Astrocyte (in vitro differentiated cells and primary cell): Measurements from ENCODE around the gene BUD13. TPM values are rescaled to one million over a fixed set of nuclear protein-coding genes. Genes with fewer than 3 reads are reported as not detected.

Experiments
- DNase-seq: peaks from one replicate; pipeline ENCODE4 v3.0.0-alpha.2; 2010; ENCODE audit warnings: low read depth
- FAIRE-seq: peaks from 2 replicates; lab custom pipeline; 2011; peaks lifted over from hg19 to GRCh38; lab: Jason Lieb, UNC
- H2AFZ ChIP-seq: 2 replicates; pipeline ENCODE4 v1.6.0; 2012; ENCODE audit warnings: low read depth, low read length, inconsistent platforms
- H3K27ac ChIP-seq: 2 replicates; pipeline ENCODE4 v1.5.1; 2011; ENCODE audit warnings: low read depth, low read length, inconsistent platforms
- H3K27me3 ChIP-seq: 2 replicates; pipeline ENCODE4 v1.6.0; 2011; ENCODE audit warnings: low read length, inconsistent platforms; ENCODE audit not compliant: insufficient read depth
- H3K36me3 ChIP-seq: 2 replicates; pipeline ENCODE4 v1.5.1; 2011; ENCODE audit warnings: low read length, inconsistent platforms; ENCODE audit not compliant: insufficient read depth
- H3K4me1 ChIP-seq: 2 replicates; pipeline ENCODE4 v1.5.1; 2011; ENCODE audit warnings: low read length, inconsistent platforms; ENCODE audit not compliant: insufficient read depth
- H3K4me2 ChIP-seq: 2 replicates; pipeline ENCODE4 v1.6.0; 2012; ENCODE audit warnings: low read length, inconsistent platforms
- H3K4me3 ChIP-seq: 2 replicates; pipeline ENCODE4 v1.5.1; 2011; ENCODE audit warnings: low read depth, mild to moderate bottlenecking, low read length, inconsistent platforms; ENCODE audit not compliant: insufficient read depth
- H3K79me2 ChIP-seq: 2 replicates; pipeline ENCODE4 v1.6.0; 2012; ENCODE audit warnings: mild to moderate bottlenecking, low read length, inconsistent platforms; ENCODE audit not compliant: insufficient read depth
- H3K9ac ChIP-seq: 2 replicates; pipeline ENCODE4 v1.6.0; 2012; ENCODE audit warnings: mild to moderate bottlenecking, low read length, inconsistent platforms
- H3K9me3 ChIP-seq: 2 replicates; pipeline ENCODE4 v1.5.1; 2012; ENCODE audit warnings: low read depth, mild to moderate bottlenecking, low read length, inconsistent platforms; ENCODE audit not compliant: insufficient read depth
- H4K20me1 ChIP-seq: 2 replicates; pipeline ENCODE4 v1.6.0; 2012; ENCODE audit warnings: low read length, inconsistent platforms; ENCODE audit not compliant: insufficient read depth
- H3K27ac Mint-ChIP-seq: one replicate; pipeline ENCODE4 v1.8.0; 2021; ENCODE audit warnings: mild to moderate bottlenecking, mixed read lengths; ENCODE audit not compliant: unreplicated experiment
- H3K27me3 Mint-ChIP-seq: one replicate; pipeline ENCODE4 v1.8.0; 2021; ENCODE audit warnings: low read depth, mixed read lengths; ENCODE audit not compliant: unreplicated experiment
- H3K36me3 Mint-ChIP-seq: one replicate; pipeline ENCODE4 v1.8.0; 2021; ENCODE audit warnings: low read depth, mixed read lengths; ENCODE audit not compliant: unreplicated experiment
- H3K4me1 Mint-ChIP-seq: one replicate; pipeline ENCODE4 v1.8.0; 2021; ENCODE audit warnings: low read depth, mixed read lengths; ENCODE audit not compliant: unreplicated experiment
- H3K4me3 Mint-ChIP-seq: one replicate; pipeline ENCODE4 v1.8.0; 2021; ENCODE audit warnings: mild to moderate bottlenecking, moderate library complexity, mixed read lengths; ENCODE audit not compliant: unreplicated experiment
- H3K9me3 Mint-ChIP-seq: one replicate; pipeline ENCODE4 v1.8.0; 2021; ENCODE audit warnings: mild to moderate bottlenecking, mixed read lengths; ENCODE audit not compliant: unreplicated experiment
- CTCF ChIP-seq: IDR thresholded peaks from 2 replicates; pipeline ENCODE4 v1.5.1; 2011; ENCODE audit warnings: low read depth, mild to moderate bottlenecking, inconsistent platforms, low read length, moderate library complexity; ENCODE audit not compliant: insufficient read depth
- EZH2 ChIP-seq: IDR thresholded peaks from 2 replicates; pipeline ENCODE4 v1.6.1; 2012; ENCODE audit warnings: mild to moderate bottlenecking, low read length, inconsistent platforms; ENCODE audit not compliant: insufficient read depth
- total RNA-seq: library from RNA; stranded (reverse); gene quantifications from 2 replicates; pipeline ENCODE4 v1.2.1, GENCODE V29; 2021

BUD13 gene
- total RNA-seq, 1 donor from 2014 or later = 9.3 TPM

- Histone ChIP-seq H4K20me1 (no peaks in the 10 kb centered on the region), H3K79me2 (no peaks in the 10 kb centered on the region), H3K27ac (peak overlapping the region; percentile 52), H3K4me2 (peak overlapping the region; percentile 58), H3K36me3 (no peaks in the 10 kb centered on the region), H2AFZ (no peak overlapping the region), H3K9me3 (no peaks in the 10 kb centered on the region), H3K4me3 (no peak overlapping the region), H3K4me1 (peaks cover 13% of the 10 kb centered on the region), H3K27me3 (no peaks in the 10 kb centered on the region), H3K9ac (no peak overlapping the region)
- FAIRE-seq = no peak
- Mint-ChIP-seq H3K9me3 (no peaks in the 10 kb centered on the region), H3K27me3 (no peaks in the 10 kb centered on the region), H3K4me1 (peaks cover 14% of the 10 kb centered on the region), H3K4me3 (no peak overlapping the region), H3K36me3 (no peaks in the 10 kb centered on the region), H3K27ac (no peak overlapping the region)
- TF ChIP-seq EZH2 = no peak
- TF ChIP-seq CTCF = no peak
- peak; percentile 77 for DNase-seq
These were observed 30.7 kb downstream of the BUD13 start for GRCh38 chr11:116742104-116742503.

- Histone ChIP-seq H3K27ac (no peak overlapping the region), H4K20me1 (no peaks in the 10 kb centered on the region), H3K9me3 (no peaks in the 10 kb centered on the region), H3K36me3 (no peaks in the 10 kb centered on the region), H3K4me1 (peaks cover 13% of the 10 kb centered on the region), H3K9ac (no peak overlapping the region), H2AFZ (no peak overlapping the region), H3K27me3 (no peaks in the 10 kb centered on the region), H3K4me3 (no peak overlapping the region), H3K79me2 (no peaks in the 10 kb centered on the region), H3K4me2 (no peak overlapping the region)
- no peaks in the 10 kb centered on the region for H3K36me3 Mint-ChIP-seq
- H3K27ac Mint-ChIP-seq = no peak overlapping the region
- peaks cover 14% of the 10 kb centered on the region for H3K4me1 Mint-ChIP-seq
- no peak for FAIRE-seq
- DNase-seq = no peak
- H3K27me3 Mint-ChIP-seq = no peaks in the 10 kb centered on the region
- H3K9me3 Mint-ChIP-seq = no peaks in the 10 kb centered on the region
- no peak for TF ChIP-seq CTCF
- TF ChIP-seq EZH2 = no peak
- no peak overlapping the region for H3K4me3 Mint-ChIP-seq
These were observed 32.0 kb downstream of the BUD13 start for GRCh38 chr11:116740741-116741140.

- no peak overlapping the region for H3K4me3 ChIP-seq
- Mint-ChIP-seq H3K9me3 (no peaks in the 10 kb centered on the region), H3K4me3 (no peak overlapping the region), H3K36me3 (no peaks in the 10 kb centered on the region), H3K27me3 (no peaks in the 10 kb centered on the region), H3K4me1 (peaks cover 14% of the 10 kb centered on the region), H3K27ac (no peak overlapping the region)
- no peak overlapping the region for H2AFZ ChIP-seq
- H3K9ac ChIP-seq = no peak overlapping the region
- no peak overlapping the region for H3K4me2 ChIP-seq
- DNase-seq = no peak
- H3K36me3 ChIP-seq = no peaks in the 10 kb centered on the region
- H3K27ac ChIP-seq = no peak overlapping the region
- H3K27me3 ChIP-seq = no peaks in the 10 kb centered on the region
- H3K9me3 ChIP-seq = no peaks in the 10 kb centered on the region
- no peaks in the 10 kb centered on the region for H4K20me1 ChIP-seq
- TF ChIP-seq EZH2 (no peak), CTCF (no peak)
- FAIRE-seq = no peak
- H3K4me1 ChIP-seq = peaks cover 13% of the 10 kb centered on the region
- H3K79me2 ChIP-seq = no peaks in the 10 kb centered on the region
These were observed 33.8 kb downstream of the BUD13 start for GRCh38 chr11:116738975-116739374.
